Measurements from ENCODE around the gene TBL1X.

DNA sequence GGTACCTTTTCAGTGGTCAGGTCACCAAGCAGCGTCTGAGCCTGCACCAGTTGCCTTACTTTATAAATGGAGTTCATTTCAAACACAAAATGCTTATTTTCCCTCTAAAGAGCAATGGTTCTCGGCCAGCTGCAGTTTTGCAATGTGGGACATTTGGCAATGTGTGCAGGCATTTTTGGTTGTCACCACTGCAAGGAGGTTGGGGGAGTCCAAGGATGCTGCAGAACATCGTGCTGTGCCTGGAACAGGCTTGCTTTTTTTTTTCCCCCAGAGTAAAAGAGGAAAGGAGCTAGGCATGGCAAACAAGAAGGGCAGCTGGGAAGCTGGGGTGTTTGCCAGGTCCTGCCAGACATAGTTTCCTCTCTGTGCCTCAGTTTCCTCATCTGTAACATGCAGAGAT, 185.2 kb downstream of the TBL1X start:
- TF ChIP-seq, protein P1, sequence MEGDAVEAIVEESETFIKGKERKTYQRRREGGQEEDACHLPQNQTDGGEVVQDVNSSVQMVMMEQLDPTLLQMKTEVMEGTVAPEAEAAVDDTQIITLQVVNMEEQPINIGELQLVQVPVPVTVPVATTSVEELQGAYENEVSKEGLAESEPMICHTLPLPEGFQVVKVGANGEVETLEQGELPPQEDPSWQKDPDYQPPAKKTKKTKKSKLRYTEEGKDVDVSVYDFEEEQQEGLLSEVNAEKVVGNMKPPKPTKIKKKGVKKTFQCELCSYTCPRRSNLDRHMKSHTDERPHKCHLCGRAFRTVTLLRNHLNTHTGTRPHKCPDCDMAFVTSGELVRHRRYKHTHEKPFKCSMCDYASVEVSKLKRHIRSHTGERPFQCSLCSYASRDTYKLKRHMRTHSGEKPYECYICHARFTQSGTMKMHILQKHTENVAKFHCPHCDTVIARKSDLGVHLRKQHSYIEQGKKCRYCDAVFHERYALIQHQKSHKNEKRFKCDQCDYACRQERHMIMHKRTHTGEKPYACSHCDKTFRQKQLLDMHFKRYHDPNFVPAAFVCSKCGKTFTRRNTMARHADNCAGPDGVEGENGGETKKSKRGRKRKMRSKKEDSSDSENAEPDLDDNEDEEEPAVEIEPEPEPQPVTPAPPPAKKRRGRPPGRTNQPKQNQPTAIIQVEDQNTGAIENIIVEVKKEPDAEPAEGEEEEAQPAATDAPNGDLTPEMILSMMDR (IDR thresholded peaks at IDR 0.05), result no peak
- no peak for TF ChIP-seq POLR2A (IDR thresholded peaks at IDR 0.05)
